HepG2 (cell line): Measurements from ENCODE around the gene TTBK1. TPM values are rescaled to one million over a fixed set of nuclear protein-coding genes. Genes with fewer than 3 reads are reported as not detected.

Experiments used
- FOXO4 ChIP-seq: sonication (generic); formaldehyde crosslinking; conservative IDR thresholded peaks from 2 replicates; pipeline ENCODE4 v1.8.1; 2023; ENCODE audit warnings: missing genetic modification reagents
- KDM2A ChIP-seq: sonication (generic); formaldehyde crosslinking; IDR thresholded peaks from 2 replicates; pipeline ENCODE4 v1.4.0; 2020; ENCODE audit warnings: low read depth, missing genetic modification reagents, borderline replicate concordance
- MNT ChIP-seq: fragments of 450-650 bp; IDR thresholded peaks from 2 replicates; pipeline ENCODE4 v1.6.1; 2016
- NBN ChIP-seq: fragments of 450-650 bp; conservative IDR thresholded peaks from 2 replicates; pipeline ENCODE4 v1.6.1; 2017
- NR2F2 ChIP-seq: IDR thresholded peaks from 2 replicates; pipeline ENCODE4 v1.6.1; 2012; ENCODE audit warnings: low read depth, inconsistent platforms, borderline replicate concordance
- PHF21A ChIP-seq: sonication (generic); formaldehyde crosslinking; IDR thresholded peaks from 2 replicates; pipeline ENCODE4 v1.5.0; 2020; ENCODE audit warnings: mild to moderate bottlenecking, missing genetic modification reagents
- SRSF4 ChIP-seq: fragments of 200-400 bp; formaldehyde crosslinking; IDR thresholded peaks from one replicate; pipeline ENCODE4 v1.6.1; 2018; ENCODE audit warnings: mild to moderate bottlenecking, low read depth, low read length, moderate library complexity; ENCODE audit not compliant: poor library complexity, severe bottlenecking
- TEAD3 ChIP-seq: optimal IDR thresholded peaks from 2 replicates; pipeline ENCODE3; 2016; ENCODE audit warnings: borderline replicate concordance
- YEATS4 ChIP-seq: sonication (generic); formaldehyde crosslinking; IDR thresholded peaks from 2 replicates; pipeline ENCODE4 v1.4.0; 2020; ENCODE audit warnings: missing genetic modification reagents, borderline replicate concordance
- ZFP36L1 ChIP-seq: sonication (generic); formaldehyde crosslinking; IDR thresholded peaks from 2 replicates; pipeline ENCODE4 v1.8.0; 2022; ENCODE audit warnings: mild to moderate bottlenecking, missing genetic modification reagents, moderate library complexity
- ZMAT5 ChIP-seq: sonication (generic); formaldehyde crosslinking; IDR thresholded peaks from 2 replicates; pipeline ENCODE4 v1.5.0; 2020; ENCODE audit warnings: mild to moderate bottlenecking, low read depth, missing genetic modification reagents, borderline replicate concordance
- ZNF251 ChIP-seq: sonication (generic); formaldehyde crosslinking; IDR thresholded peaks from 2 replicates; pipeline ENCODE4 v1.9.0; 2021; ENCODE audit warnings: mild to moderate bottlenecking, missing genetic modification reagents
- ZNF609 ChIP-seq: sonication (generic); formaldehyde crosslinking; IDR thresholded peaks from 2 replicates; pipeline ENCODE4 v1.4.0; 2020; ENCODE audit warnings: mild to moderate bottlenecking, missing genetic modification reagents, borderline replicate concordance
- ZSCAN5A ChIP-seq: sonication (generic); formaldehyde crosslinking; IDR thresholded peaks from 2 replicates; pipeline ENCODE4 v1.8.0; 2022; ENCODE audit warnings: mild to moderate bottlenecking, missing genetic modification reagents, borderline replicate concordance
- polyA plus RNA-seq, 8 experiments: library from polyadenylated mRNA; depleted of rRNA in 3 of 8; stranded (reverse) in 7 of 8; unstranded in 1 of 8; fragments of >200 nt; fragmentation: Illumina TruSeq in 4 of 8; extraction: Trizol in 4 of 8; gene quantifications; 2 replicates each; pipeline versions ENCODE4 v1.2.1 to v1.2.3, GENCODE V29; 2011 to 2016; ENCODE audit warnings: low read depth in 4 of 8, missing spikeins in 1 of 8, mixed read lengths in 1 of 8; ENCODE audit not compliant: insufficient read depth in 1 of 8
- total RNA-seq, 5 experiments: library from RNA; depleted of rRNA; stranded (reverse); fragments of >200 nt; fragmentation: Illumina TruSeq; extraction: Trizol; gene quantifications; 2 replicates each; pipeline ENCODE4 v1.2.3, GENCODE V29; 2016; ENCODE audit warnings: low read depth in 1 of 5

TTBK1 gene
- total and polyA plus RNA-seq, 2 of the 13 experiments (the other 11 are each of a cell fraction or from before 2014, with no cell fraction given), result 0.24 to 0.33 TPM

- TF ChIP-seq ZMAT5 (CRISPR knock-in tag) (no peak), ZSCAN5A (0 out of 2 replicates have a peak, but pooled peaks have one; percentile 73), ZNF251 (CRISPR knock-in tag) (no peak), MNT (no peak), YEATS4 (CRISPR knock-in tag) (no peak), SRSF4 (no peak), ZNF609 (no peak), PHF21A (CRISPR knock-in tag) (no peak), FOXO4 (CRISPR knock-in tag) (no peak), NBN (no peak), ZFP36L1 (CRISPR knock-in tag) (peak; percentile 74), KDM2A (CRISPR knock-in tag) (no peak), NR2F2 (no peak), TEAD3 (CRISPR knock-in tag) (no peak)
Measured at GRCh38 chr6:43274127-43274915, 31.0 kb downstream of the TTBK1 start (continued).
